ENCODE measurements around the gene SPOCD1.

SPOCD1 gene

GRCh38 chr1:31843506-31843905, 27.7 kb upstream of the SPOCD1 start:
- ChIA-PET CTCF (interaction anchor here (1.0 to 1.8 kb wide), 10 partner anchors 11 to 121 kb away, joined by 3 to 14 read pairs (median 4); partner anchors contain the start of gene SPOCD1), POLR2A (no interaction called here)
- peak; percentile 66 for DNase-seq (ENCODE audit: low read depth, low spot score)
- H3K4me3 ChIP-seq (ENCODE audit: low read depth, low read length): no peak overlapping the region
- no peak for TF ChIP-seq CTCF (IDR thresholded peaks at IDR 0.05; ENCODE audit: insufficient read depth, low read length, missing control alignments)

- ChIA-PET POLR2A (no interaction called here), CTCF (no interaction called here)
- no peak for DNase-seq (ENCODE audit: low read depth, low spot score)
Measured at GRCh38 chr1:31839662-31840343, 24.0 kb upstream of the SPOCD1 start.

GRCh38 chr1:31837451-31838158, 21.8 kb upstream of the SPOCD1 start:
- DNase-seq (ENCODE audit: low read depth, low spot score): no peak
- H3K4me3 ChIP-seq (ENCODE audit: low read depth, low read length): no peak overlapping the region
- TF ChIP-seq CTCF (IDR thresholded peaks at IDR 0.05; ENCODE audit: insufficient read depth, low read length, missing control alignments): no peak
- CTCF ChIA-PET: interaction anchor here (1.1 to 3.2 kb wide), 2 partner anchors 21 to 166 kb away, joined by 3 to 16 read pairs; partner anchors contain the start of gene SPOCD1
- POLR2A ChIA-PET: no interaction called here

More at GRCh38 chr1:31839662-31840343, 24.0 kb upstream of the SPOCD1 start:
- H3K4me3 ChIP-seq (ENCODE audit: low read depth, low read length): no peak overlapping the region
- TF ChIP-seq CTCF (IDR thresholded peaks at IDR 0.05; ENCODE audit: insufficient read depth, low read length, missing control alignments): no peak

- TF ChIP-seq CTCF (IDR thresholded peaks at IDR 0.05; ENCODE audit: insufficient read depth, low read length, missing control alignments): no peak
- H3K4me3 ChIP-seq (ENCODE audit: low read depth, low read length): no peak overlapping the region
- CTCF ChIA-PET: interaction anchor here (1.1 to 3.2 kb wide), 3 partner anchors 20 to 167 kb away, joined by 3 to 16 read pairs (median 7); partner anchors contain the start of gene SPOCD1
- POLR2A ChIA-PET: no interaction called here
- DNase-seq (ENCODE audit: low read depth, low spot score): no peak
Measured at GRCh38 chr1:31836638-31837037, 20.8 kb upstream of the SPOCD1 start.

- DNase-seq (ENCODE audit: low read depth, low spot score): no peak
- TF ChIP-seq CTCF (IDR thresholded peaks at IDR 0.05; ENCODE audit: insufficient read depth, low read length, missing control alignments): no peak
- no peak overlapping the region for H3K4me3 ChIP-seq (ENCODE audit: low read depth, low read length)
- CTCF ChIA-PET: interaction anchor here (1.6 to 3.2 kb wide), 2 partner anchors 19 to 128 kb away, joined by 7 to 16 read pairs; partner anchors contain the start of gene SPOCD1
- POLR2A ChIA-PET: no interaction called here
Measured at GRCh38 chr1:31835415-31835814, 19.6 kb upstream of the SPOCD1 start.

- no peak for DNase-seq (ENCODE audit: low read depth, low spot score)
- TF ChIP-seq CTCF (IDR thresholded peaks at IDR 0.05; ENCODE audit: insufficient read depth, low read length, missing control alignments): no peak
- POLR2A ChIA-PET: no interaction called here
- CTCF ChIA-PET: interaction anchor here (1.0 to 3.2 kb wide), 3 partner anchors 9 to 228 kb away, joined by 3 to 16 read pairs (median 14); partner anchors contain the start of gene SPOCD1
- H3K4me3 ChIP-seq (ENCODE audit: low read depth, low read length): no peak overlapping the region
Measured at GRCh38 chr1:31834501-31834900, 18.7 kb upstream of the SPOCD1 start.
